HCT116 (cell line): ENCODE data around the gene OR14I1. TPM values are rescaled to one million over a fixed set of nuclear protein-coding genes. Genes with fewer than 3 reads are reported as not detected.

ENCODE experiments used
- ATAC-seq: fragments of 200-7000 bp; cut with Tn5 transposase; 2 replicates; pipeline ENCODE4 v1.9.1; 2020; ENCODE audit warnings: mild to moderate bottlenecking, moderate library complexity
- BruUV-seq: library from RNA; stranded (reverse); fragments of 400-500 nt; replicated peaks from 2 replicates; lab custom pipeline; 2021; lab: Mats Ljungman, UMichigan
- CTCF ChIA-PET: fragments of 300-600 bp; sonication (Branson Sonifier 250); formaldehyde crosslinking; loops from one replicate; lab custom pipeline; 2021; ENCODE audit warnings: antibody characterized with exemption; lab: Charles Lee
- POLR2A ChIA-PET: fragments of 300-600, 350-600 bp; sonication (Branson Sonifier 250); formaldehyde crosslinking; loops from one replicate; lab custom pipeline; 2021; ENCODE audit warnings: antibody characterized with exemption; lab: Charles Lee
- RAD21 ChIA-PET, 2 experiments: fragments of 300-600 bp; sonication (Branson Sonifier 250); formaldehyde crosslinking; loops; one replicate each; lab custom pipeline; 2023; ENCODE audit warnings: low total read pairs in 2 of 2; ENCODE audit not compliant: uncharacterized antibody in 2 of 2, unreplicated experiment in 2 of 2, low non-redundant PET in 1 of 2; lab: Charles Lee
- DNase-seq: peaks from one replicate; pipeline ENCODE4 v3.0.0-alpha.2; 2010; ENCODE audit warnings: low read depth, low spot score
- H2AFZ ChIP-seq: fragments of 200-600 bp; shearing (Covaris generic), sonication (generic); 2 replicates; pipeline ENCODE4 v1.6.1; 2017; ENCODE audit warnings: low read depth, mixed run types, mixed read lengths, antibody characterized with exemption, low read length; ENCODE audit not compliant: poor library complexity, severe bottlenecking
- H3K27ac ChIP-seq: 2 replicates; pipeline ENCODE4 v1.5.1; 2012; ENCODE audit warnings: low read depth, low read length
- H3K27me3 ChIP-seq: fragments of 200-600 bp; sonication (generic); 2 replicates; pipeline ENCODE4 v1.6.1; 2016; ENCODE audit warnings: mixed run types, low read length, mixed read lengths; ENCODE audit not compliant: insufficient read depth
- H3K36me3 ChIP-seq, 2 experiments: fragments of 200-500 bp in 1 of 2; fragments of 200-600 bp in 1 of 2; sonication (Bioruptor generic) in 1 of 2; sonication (generic) in 1 of 2; 2 replicates each; pipeline versions ENCODE4 v1.5.1 to v1.6.1; 2014 to 2016; ENCODE audit warnings: low read length in 2 of 2, inconsistent platforms in 1 of 2, mixed read lengths in 1 of 2, mixed run types in 1 of 2; ENCODE audit not compliant: insufficient read depth in 2 of 2, control insufficient read depth in 1 of 2
- H3K4me1 ChIP-seq, 2 experiments: fragments of 200-600 bp in 1 of 2; sonication (generic) in 1 of 2; 2 replicates each; pipeline versions ENCODE4 v1.5.1 to v1.6.1; 2012 to 2017; ENCODE audit warnings: low read length in 2 of 2, inconsistent platforms in 1 of 2, mild to moderate bottlenecking in 1 of 2, mixed read lengths in 1 of 2, mixed run types in 1 of 2, moderate library complexity in 1 of 2; ENCODE audit not compliant: insufficient read depth in 2 of 2, control insufficient read depth in 1 of 2
- H3K4me2 ChIP-seq: fragments of 200-600 bp; sonication (generic); 2 replicates; pipeline ENCODE4 v1.6.1; 2017; ENCODE audit warnings: mixed run types, low read length, mixed read lengths
- H3K4me3 ChIP-seq, 2 experiments: fragments of 200-600 bp in 1 of 2; sonication (generic) in 1 of 2; replicated peaks in 1 of 2; 2 replicates each; pipeline ENCODE4 v1.5.1; 2011 to 2016; ENCODE audit warnings: low read length in 2 of 2, control low read depth in 1 of 2, low read depth in 1 of 2, mild to moderate bottlenecking in 1 of 2, mixed read lengths in 1 of 2, mixed run types in 1 of 2
- H3K79me2 ChIP-seq: fragments of 200-600 bp; sonication (generic); 2 replicates; pipeline ENCODE4 v1.6.1; 2017; ENCODE audit warnings: mild to moderate bottlenecking, mixed run types, low read length, moderate library complexity, mixed read lengths; ENCODE audit not compliant: insufficient read depth
- H3K9ac ChIP-seq: fragments of 200-600 bp; sonication (generic); 2 replicates; pipeline ENCODE4 v1.6.1; 2016; ENCODE audit warnings: low read length, mixed read lengths
- H3K9me2 ChIP-seq: fragments of 200-600 bp; sonication (generic), shearing (Covaris generic); 2 replicates; pipeline ENCODE4 v1.6.1; 2017; ENCODE audit warnings: mixed run types, mild to moderate bottlenecking, moderate library complexity; ENCODE audit not compliant: insufficient read depth
- H3K9me3 ChIP-seq, 2 experiments: fragments of 200-500 bp in 1 of 2; fragments of 200-600 bp in 1 of 2; sonication (Bioruptor generic) in 1 of 2; sonication (generic) in 1 of 2; 2 replicates each; pipeline ENCODE4 v1.6.1; 2014 to 2017; ENCODE audit warnings: low read length in 2 of 2, mixed read lengths in 2 of 2, inconsistent platforms in 1 of 2, low read depth in 1 of 2, mild to moderate bottlenecking in 1 of 2, mixed run types in 1 of 2, moderate library complexity in 1 of 2; ENCODE audit not compliant: control insufficient read depth in 1 of 2, insufficient read depth in 1 of 2
- H4K20me1 ChIP-seq: fragments of 200-600 bp; sonication (generic), shearing (Covaris generic); 2 replicates; pipeline ENCODE4 v1.6.1; 2017; ENCODE audit warnings: mixed run types, mild to moderate bottlenecking, moderate library complexity; ENCODE audit not compliant: insufficient read depth
- CBX3 ChIP-seq: IDR thresholded peaks from 2 replicates; pipeline ENCODE4 v1.6.1; 2012; ENCODE audit warnings: low read depth
- CEBPB ChIP-seq: IDR thresholded peaks from 2 replicates; pipeline ENCODE4 v1.6.1; 2012; ENCODE audit warnings: low read depth
- EGR1 ChIP-seq: IDR thresholded peaks from 2 replicates; pipeline ENCODE4 v1.6.1; 2012; ENCODE audit warnings: low read depth
- ELF1 ChIP-seq: IDR thresholded peaks from 2 replicates; pipeline ENCODE4 v1.6.1; 2012; ENCODE audit warnings: low read depth, borderline replicate concordance
- EZH2 ChIP-seq: fragments of 200-600 bp; sonication (generic); IDR thresholded peaks from 2 replicates; pipeline ENCODE4 v1.6.1; 2017; ENCODE audit warnings: antibody characterized with exemption, mixed run types
- EZH2phosphoT487 ChIP-seq: fragments of 200-600 bp; IDR thresholded peaks from 2 replicates; pipeline ENCODE4 v1.6.1; 2018; ENCODE audit warnings: antibody characterized with exemption, borderline replicate concordance
- FOSL1 ChIP-seq: IDR thresholded peaks from 2 replicates; pipeline ENCODE4 v1.6.1; 2012; ENCODE audit warnings: low read depth
- JUND ChIP-seq: IDR thresholded peaks from 2 replicates; pipeline ENCODE4 v1.6.1; 2012
- POLR2A ChIP-seq: IDR thresholded peaks from 2 replicates; pipeline ENCODE4 v1.7.0; 2011; ENCODE audit warnings: borderline replicate concordance; ENCODE audit not compliant: insufficient read depth, insufficient read length; ENCODE audit errors: extremely low read depth
- POLR2AphosphoS5 ChIP-seq: IDR thresholded peaks from 2 replicates; pipeline ENCODE4 v1.6.1; 2011; ENCODE audit warnings: mild to moderate bottlenecking, low read depth, low read length, moderate library complexity
- RAD21 ChIP-seq: IDR thresholded peaks from 2 replicates; pipeline ENCODE4 v1.6.1; 2012; ENCODE audit warnings: low read depth, mild to moderate bottlenecking
- SIN3A ChIP-seq: IDR thresholded peaks from 2 replicates; pipeline ENCODE4 v1.6.1; 2012; ENCODE audit warnings: low read depth
- SRF ChIP-seq: IDR thresholded peaks from 2 replicates; pipeline ENCODE4 v1.6.1; 2012; ENCODE audit warnings: low read depth
- TCF7L2 ChIP-seq: IDR thresholded peaks from 2 replicates; pipeline ENCODE4 v1.7.0; 2011; ENCODE audit warnings: borderline replicate concordance, inconsistent platforms; ENCODE audit not compliant: insufficient read depth, insufficient read length; ENCODE audit errors: extremely low read depth
- YY1 ChIP-seq: IDR thresholded peaks from 2 replicates; pipeline ENCODE4 v1.6.1; 2011; ENCODE audit warnings: low read length, low read depth, moderate library complexity, mild to moderate bottlenecking; ENCODE audit not compliant: insufficient replicate concordance; ENCODE audit errors: extremely low read depth
- ZNF274 ChIP-seq: fragments of 200-500 bp; sonication (Bioruptor generic); IDR thresholded peaks from 2 replicates; pipeline ENCODE4 v1.6.1; 2014; ENCODE audit warnings: mild to moderate bottlenecking, low read depth, low read length, inconsistent platforms
- intact Hi-C: fragments of 100-400 bp; cut with micrococcal nuclease; formaldehyde crosslinking; loops from 2 replicates; pipeline ENCODE4 v1.10.0; 2022
- total RNA-seq: library from RNA; stranded (reverse); gene quantifications from one replicate; pipeline ENCODE4 v1.2.1, GENCODE V29; 2021; ENCODE audit not compliant: unreplicated experiment

The OR14I1 gene
- total RNA-seq, 1 experiment from 2014 or later: not detected

DNA sequence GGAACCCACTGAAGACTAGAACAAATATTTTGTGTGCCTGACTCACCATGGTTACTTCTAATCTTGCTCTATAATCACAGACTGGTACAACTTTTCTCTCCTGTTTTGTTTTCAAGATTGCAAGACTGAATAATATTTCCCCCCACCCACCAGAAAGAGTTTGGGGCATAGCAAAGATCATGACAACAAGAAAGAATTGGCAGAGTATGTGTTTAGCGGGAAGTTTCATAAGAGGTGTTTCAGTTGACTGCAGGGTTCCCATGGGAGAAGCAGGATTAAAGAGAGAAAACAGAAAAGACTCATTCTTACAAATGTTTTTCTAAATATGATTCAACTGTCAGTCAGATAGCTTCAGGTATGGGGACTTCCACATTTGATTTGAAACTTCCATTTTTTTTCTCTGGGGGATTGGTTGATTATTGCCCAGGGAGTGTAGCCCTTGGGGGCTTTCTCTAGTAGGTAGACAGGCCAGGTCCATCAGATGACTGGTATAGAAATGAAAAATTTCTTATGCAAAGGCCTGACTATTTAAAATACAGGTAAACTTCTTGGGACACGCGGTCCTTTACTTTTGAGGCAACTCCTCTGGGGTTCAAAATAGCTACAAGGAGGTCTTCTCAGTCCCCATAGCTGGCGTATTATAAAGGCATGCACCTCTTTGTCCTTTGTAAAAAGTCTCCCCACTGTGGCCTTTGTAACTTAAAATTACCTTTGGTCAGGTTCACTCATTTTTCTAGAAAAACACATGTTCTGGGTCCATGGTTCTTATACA lies 13.9 kb downstream of the OR14I1 start:
- no peaks in the 10 kb centered on the region for H3K79me2 ChIP-seq
- BruUV-seq: no TSS peak
- CTCF ChIA-PET: no interaction called here
- RAD21 ChIA-PET: no interaction called here
- H2AFZ ChIP-seq: no peak overlapping the region
- H3K36me3 ChIP-seq: no peaks in the 10 kb centered on the region
- no peak for ATAC-seq
- H3K27me3 ChIP-seq: no peaks in the 10 kb centered on the region
- no peak overlapping the region for H3K27ac ChIP-seq
- TF ChIP-seq TCF7L2 (no peak), POLR2A (no peak), ZNF274 (no peak), EZH2 (no peak), CBX3 (no peak), POLR2AphosphoS5 (no peak), FOSL1 (no peak), EZH2phosphoT487 (no peak), RAD21 (no peak), SRF (no peak), EGR1 (no peak), CEBPB (no peak), SIN3A (no peak), JUND (no peak), ELF1 (no peak), YY1 (no peak)
- TF ChIP-seq, all 23 proteins: peak for 0
- no peak for DNase-seq
- Histone ChIP-seq H3K9me2 (no peaks in the 10 kb centered on the region), H3K4me2 (no peak overlapping the region), H4K20me1 (no peaks in the 10 kb centered on the region), H3K9ac (no peak overlapping the region), H3K4me1 (no peaks in the 10 kb centered on the region), H3K9me3 (no peaks in the 10 kb centered on the region), H3K4me3 (no peak overlapping the region)
- intact Hi-C loops: loop anchor here (5.0 kb wide), 1 partner anchor 66 kb away; no protein-coding TSS in a partner anchor
- POLR2A ChIA-PET: no interaction called here
